ENCODE measurements around the gene CUBN.
"Not testable (repeated sequence)": the region's sequence is repeated elsewhere in the genome, so short reads cannot be mapped to it uniquely, and the experiment has no call there.

The CUBN gene

GRCh38 chr10:17031637-17032635 is 97.7 kb downstream of the CUBN start:
- peak; percentile 41 for DNase-seq

DNA sequence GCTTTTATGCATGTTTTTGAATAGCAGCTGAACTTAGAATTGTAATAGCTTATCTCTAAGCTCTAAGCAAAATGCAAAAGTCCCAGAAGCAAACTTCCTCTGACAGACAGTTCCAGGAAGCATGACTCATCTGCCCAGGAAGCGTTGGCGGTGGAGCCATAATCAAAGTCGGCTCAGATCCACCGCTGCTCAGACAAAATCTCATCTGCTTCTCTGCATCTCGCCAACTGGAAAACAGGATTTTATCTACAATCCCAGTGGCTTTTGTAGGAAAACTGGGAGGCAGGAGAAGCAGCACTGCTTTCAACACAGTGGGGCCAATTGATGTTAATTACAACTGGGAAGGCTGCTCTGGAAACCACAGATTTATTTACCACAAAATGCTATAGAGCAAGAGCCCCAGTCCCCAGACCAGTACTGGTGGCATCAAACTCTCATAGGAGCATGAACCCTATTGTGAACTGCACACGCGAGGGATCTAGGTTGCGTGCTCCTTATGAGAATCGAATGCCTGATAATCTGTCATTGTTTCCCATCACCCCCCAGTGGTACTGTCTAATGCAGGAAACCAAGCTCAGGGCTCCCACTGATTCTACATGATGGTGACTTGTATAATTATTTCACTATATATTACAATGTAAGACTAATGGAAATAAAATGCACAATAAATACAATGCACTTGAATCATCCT is 99.9 kb downstream of the CUBN start:
- peak; percentile 79 for DNase-seq

DNA sequence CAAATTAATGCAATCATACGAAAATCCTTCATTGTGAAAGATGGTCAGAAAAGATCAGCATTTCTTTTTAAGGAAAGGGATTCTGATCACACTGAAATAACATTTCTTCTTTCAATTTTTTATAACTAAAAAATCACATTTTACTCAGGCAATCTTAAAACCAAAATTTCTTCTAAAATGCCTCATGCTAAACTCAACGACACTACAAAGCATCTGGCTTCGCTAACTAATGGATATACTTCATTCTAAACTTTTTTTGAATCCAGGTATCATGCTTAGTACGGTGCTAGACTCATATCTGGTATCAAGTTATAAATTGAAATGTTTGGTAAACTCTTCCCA is 100.4 kb downstream of the CUBN start:
- no peak for DNase-seq

DNA sequence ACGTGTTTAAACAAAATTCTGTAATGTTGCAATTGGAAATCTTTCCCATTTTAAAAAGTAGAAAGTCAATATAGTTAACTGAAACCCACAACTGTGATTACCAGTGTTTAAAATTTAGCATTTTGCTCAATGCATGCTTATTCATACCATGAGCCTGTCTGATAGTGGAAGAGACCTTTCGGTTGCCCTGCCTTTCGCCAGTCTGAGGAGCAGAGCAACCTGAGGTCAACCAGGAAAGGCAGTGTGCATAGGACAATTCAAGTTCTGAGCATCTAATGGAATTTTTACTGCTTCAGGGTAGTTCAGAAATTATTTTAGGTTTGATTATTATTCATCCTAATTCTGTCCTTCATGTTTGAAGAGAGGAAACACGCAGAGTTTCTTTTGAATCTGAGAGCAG is 100.8 kb downstream of the CUBN start:
- DNase-seq, result no peak

DNA sequence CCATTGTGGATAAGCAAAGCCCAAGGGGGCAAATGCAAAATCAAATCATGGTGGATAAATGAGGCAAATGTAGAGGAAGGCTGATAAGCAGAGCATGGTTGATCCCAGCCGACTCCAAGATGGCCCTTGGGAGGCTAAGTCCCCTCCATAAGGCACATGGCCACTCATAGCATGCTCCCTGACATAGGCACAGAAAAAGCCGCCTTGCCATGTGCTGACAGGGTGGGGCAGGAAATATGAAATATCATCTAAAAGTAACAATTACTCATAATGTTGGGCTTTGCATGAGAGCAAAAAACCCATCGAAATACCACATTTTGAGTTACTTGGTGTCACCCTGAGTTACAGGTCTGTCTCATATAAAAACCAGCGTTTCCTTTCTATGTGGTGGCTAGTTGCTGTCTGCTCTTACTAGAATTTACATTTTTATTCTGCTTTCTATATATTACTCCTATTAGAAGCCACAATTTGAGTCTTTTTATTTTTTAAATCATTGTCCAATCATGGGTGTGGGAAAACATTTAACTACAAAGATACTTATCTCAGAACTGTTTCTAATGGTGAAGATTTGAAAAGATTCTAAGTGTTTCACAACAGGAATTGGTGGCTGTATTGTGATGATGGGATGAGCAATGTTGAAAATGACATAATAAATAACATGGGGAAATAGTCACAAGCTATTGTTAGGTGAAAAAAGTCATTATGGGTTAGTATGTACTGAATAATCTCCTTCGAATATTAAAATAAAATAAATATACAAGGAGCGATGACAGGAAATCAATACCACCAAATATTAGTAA is 102.7 kb downstream of the CUBN start:
- no peak for DNase-seq

DNA sequence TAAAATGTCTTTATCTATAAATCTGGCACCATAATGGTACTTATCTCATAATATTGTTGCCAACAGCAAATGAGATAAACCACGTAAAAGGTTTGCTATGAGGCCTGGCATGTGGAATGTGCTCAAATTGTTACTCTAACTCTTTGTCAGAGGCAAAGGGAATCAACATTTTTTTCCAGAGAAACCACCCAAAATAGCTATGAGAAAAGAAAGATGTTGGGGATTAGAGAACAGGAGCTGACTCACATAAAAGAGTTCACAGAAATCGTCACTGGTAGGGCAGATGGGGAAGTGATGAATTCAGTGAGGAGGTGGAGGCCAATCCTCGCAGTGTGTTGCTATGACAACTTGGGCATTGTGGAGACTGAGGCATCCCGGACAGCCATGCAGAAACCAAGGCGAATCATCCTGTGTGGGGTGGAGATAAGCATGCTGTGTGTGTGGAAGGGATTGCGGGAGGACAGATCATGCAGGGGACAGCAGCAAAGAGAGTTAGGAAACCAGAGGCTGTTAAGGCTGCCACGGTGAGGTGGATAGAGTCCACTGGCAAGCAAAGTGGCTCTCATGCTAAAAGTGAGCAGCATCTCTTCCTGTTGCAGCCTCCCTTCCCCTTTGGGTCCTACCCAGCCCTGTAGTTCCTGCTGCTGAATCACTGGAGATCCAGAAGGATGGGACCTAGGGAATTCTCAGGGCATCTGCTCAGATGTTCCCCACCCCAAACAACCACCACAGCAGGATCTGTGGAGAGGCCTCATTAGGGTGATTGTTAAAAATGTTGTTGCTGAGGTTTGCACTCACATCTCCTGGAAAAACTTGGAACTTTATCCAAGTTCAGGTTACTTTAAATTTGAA is 103.9 kb downstream of the CUBN start:
- no peak for DNase-seq

GRCh38 chr10:17024461-17024860 is 105.2 kb downstream of the CUBN start:
- DNase-seq, result no peak

DNA sequence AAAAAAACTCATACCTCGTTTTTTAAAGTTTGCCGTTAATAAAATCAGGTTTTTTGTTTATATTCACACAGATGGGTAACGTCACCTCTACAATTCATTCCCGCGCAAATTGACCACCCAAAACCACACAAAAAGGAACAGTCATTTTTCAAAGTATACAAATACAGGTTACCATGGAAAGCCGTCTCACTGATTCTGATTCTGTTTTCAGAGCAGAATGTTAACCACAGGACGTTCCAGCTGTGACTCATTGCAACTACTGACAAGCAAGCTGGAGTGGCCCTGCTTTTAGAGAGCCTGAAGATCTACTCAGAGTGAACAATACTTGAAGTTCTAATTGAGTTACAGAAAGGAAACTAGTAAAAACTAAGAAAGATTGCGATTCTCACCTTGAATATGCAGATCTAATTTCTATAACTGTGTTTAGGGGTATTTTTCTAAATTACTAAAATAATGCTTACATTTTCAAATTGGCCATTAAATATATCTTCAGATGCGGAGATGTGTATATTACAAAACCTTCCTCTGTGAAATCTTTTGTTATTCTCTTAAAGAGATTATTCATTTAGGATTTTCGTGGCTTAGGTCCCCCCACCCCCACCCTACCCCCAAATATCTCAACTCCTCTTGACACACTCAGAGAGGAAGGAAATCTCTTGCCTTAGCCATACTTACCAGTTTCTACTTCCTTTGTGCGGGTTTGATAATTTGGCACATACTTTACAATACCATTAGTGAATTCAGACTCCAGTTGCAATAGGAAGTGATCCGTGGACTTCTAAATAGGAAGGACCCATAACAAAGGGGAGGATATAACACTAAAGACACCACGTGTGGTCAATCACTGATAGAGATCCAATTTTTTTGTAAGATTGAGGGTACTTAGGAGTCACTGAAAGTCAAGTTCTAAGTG is 106.0 kb downstream of the CUBN start:
- DNase-seq, result peak; percentile 76

- DNase-seq, result no peak
Measured at GRCh38 chr10:17022896-17023295, 106.7 kb downstream of the CUBN start.

GRCh38 chr10:17022466-17022825 is 107.2 kb downstream of the CUBN start:
- DNase-seq, result no peak

- DNase-seq, result no peak
Measured at GRCh38 chr10:17021656-17022465, 107.8 kb downstream of the CUBN start.

GRCh38 chr10:17019696-17020095 is 109.9 kb downstream of the CUBN start:
- DNase-seq, result no peak

DNA sequence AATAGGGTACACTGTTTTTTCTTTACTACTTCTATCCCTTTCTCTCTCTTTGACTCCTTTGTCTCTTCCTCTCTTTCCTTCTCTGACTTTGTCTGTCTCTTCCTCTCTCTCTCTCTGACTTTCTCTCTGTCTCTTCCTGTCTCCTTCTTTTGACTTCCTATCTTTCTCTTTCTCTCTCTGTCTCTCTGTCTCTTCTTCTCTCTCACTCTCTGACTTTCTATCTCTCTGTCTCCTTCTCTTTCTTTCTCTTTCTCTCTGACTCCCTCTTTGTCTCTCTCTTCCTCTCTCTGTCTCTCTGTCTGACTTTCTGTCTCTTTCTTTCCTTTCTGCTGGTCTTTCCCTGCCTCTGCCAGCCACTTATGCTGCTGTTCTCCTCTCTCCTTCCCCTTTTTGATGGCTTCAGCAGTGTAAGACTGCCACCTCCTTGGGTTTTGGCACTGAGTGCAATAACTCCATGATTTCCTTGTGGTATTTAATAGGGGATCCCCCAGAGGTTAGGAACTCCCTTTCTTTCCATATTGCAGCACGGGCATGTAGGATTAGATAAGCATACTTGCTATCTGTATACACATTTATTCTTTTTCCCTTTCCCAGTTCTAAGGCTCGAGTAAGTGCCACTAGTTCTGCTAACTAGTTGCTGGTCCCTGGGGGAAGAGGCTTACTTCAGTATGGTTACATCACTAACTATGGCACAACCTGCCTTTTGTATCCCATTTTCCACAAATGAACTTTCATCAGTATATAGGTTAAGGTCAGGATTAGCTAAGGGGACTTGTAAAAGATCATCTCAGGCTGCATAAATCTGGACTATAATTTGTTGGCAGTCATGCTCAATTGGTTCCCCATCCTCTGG is 116.3 kb downstream of the CUBN start:
- DNase-seq, result not testable (repeated sequence)

DNA sequence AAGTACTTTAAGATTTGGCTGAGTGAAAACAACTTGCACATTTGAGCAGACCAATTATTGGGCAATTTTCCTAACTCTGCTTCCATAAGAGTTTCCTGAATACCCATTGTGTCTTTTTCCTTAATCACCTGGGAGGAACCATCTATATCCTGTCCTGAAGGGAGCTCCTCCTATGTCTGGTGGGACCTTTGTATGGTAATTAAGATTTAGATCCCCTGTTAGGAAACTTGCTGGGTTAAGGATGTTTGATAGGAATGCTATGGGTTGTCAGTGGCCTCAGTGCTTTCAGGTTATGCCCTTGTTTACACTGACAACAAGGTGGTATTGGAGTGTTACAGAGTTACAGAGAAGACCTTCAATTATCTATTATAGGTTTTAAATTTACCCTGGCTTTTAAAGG is 116.9 kb downstream of the CUBN start:
- DNase-seq, result not testable (repeated sequence)

GRCh38 chr10:17010363-17011145 is 119.1 kb downstream of the CUBN start:
- DNase-seq, result no peak

DNA sequence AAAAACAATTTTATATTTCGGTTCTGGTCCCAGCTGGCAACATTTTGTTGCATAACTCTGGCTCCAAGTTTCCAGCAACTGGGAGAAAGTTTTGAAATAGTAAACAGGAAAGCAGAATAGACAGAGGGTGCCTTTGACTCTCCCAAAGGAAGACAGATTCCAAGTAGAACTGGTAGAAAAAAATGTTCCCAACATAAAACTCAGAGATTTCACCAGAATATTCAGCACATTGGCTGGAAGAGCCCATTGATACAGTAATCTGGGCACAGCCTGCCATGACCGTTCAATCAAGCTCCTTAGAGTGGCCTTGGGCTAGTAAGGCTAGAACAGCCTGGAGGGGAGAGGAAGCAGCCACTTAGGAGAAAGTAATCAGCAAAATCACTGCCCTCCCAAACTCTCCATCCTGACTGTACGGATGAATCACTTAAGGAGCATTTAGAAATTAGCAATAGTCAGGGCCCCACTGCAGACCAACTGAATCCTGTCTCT is 120.4 kb downstream of the CUBN start:
- no peak for DNase-seq

- no peak for DNase-seq
Measured at GRCh38 chr10:17007418-17007770, 122.2 kb downstream of the CUBN start.

GRCh38 chr10:17006631-17007417 is 122.8 kb downstream of the CUBN start:
- DNase-seq, result peak; percentile 66
